ENCODE measurements around the gene CMTM6.
"Not testable (repeated sequence)": the region's sequence is repeated elsewhere in the genome, so short reads cannot be mapped to it uniquely, and the experiment has no call there.

Gene CMTM6, protein sequence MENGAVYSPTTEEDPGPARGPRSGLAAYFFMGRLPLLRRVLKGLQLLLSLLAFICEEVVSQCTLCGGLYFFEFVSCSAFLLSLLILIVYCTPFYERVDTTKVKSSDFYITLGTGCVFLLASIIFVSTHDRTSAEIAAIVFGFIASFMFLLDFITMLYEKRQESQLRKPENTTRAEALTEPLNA

DNA sequence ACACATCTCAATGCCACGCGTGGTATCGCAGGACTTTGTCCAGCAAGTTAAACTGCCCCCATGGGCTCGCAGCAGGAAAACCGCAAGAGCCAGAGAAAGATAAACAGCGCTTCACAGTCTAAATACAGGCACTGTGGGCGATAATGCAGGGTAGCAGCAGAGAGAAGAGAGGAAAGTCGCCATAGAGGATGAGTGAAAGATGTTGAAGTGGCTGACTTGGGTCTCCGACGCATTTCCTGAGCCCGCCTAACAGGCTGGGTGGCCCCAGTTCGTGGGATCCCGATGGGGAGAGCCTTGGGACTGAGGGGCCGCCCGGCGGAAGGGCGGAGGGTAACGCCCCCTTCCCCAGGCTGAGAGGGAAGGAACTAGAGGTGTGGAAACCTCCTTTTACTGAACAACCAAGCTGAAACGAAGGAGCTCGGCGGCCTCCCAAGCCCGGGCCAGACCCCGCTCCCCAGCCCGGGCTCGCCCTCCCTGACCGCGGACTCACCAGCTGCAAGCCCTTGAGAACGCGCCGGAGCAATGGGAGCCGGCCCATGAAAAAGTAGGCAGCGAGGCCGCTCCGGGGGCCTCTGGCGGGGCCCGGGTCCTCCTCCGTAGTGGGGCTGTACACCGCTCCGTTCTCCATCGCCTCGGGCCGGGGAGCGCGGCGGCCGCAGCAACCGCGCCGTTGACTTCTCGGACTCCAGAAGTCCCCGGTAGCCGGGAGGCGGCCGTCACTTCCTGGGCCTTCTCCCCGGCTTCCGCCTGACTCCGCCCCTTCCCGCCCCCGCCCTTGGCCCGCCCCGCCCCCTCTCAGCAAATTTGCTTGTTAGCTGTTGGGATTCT is at the start of gene CMTM6:
Gene CMTM6, minus strand, starts transcription at position 735 of the 828 bp plus-strand sequence. Its CDS starts 107 bp downstream, at position 628.
- peak; percentile 65 to 97 (median 79) for DNase-seq
- intact Hi-C loops (cut with DNase I): loop anchor here (5.0 kb wide), 1 partner anchor 65 kb away; no protein-coding TSS in a partner anchor

DNA sequence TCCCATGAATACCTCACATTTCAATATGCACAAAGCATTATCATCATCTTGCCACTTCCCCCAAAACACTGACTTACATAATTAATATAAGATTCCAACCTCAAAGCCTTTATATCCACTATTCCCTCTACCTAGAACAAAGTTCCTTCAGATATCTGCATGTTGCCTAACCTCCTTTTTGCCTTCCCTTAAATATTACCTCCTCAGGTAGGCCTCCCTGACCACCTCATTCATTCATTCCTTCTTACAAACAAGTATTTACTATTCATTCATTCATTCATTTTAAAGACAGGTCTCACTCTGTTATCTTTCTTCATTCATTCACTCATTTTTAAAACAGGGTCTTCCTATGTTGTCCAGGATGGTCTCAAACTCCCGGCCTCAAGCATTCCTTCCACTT is 49.4 kb upstream of the CMTM6 start:
- intact Hi-C loops (cut with DNase I): no loop called here

DNA sequence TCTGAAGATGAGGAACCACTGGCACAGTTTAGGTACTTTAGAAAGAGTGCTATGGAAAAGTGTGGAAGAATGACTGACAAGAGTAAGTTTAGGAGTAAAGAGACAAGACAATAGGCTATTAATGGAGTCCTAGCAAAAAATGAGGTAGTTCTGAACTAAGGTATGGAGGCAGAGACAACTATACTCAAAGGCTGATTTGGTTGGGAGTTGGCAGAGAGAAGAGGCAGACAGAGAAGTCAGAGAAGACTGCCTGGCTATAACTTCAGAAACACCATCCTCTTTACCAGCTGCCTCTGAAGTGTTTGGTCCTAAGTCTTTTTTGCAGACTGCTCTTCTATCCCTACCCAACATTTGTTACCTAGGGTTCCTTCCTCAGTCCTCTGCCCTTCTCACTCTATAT is 48.8 kb upstream of the CMTM6 start:
- intact Hi-C loops (cut with DNase I): no loop called here
- DNase-seq: no peak

More for the DNA sequence above, 49.4 kb upstream of the CMTM6 start:
- DNase-seq: no peak

DNA sequence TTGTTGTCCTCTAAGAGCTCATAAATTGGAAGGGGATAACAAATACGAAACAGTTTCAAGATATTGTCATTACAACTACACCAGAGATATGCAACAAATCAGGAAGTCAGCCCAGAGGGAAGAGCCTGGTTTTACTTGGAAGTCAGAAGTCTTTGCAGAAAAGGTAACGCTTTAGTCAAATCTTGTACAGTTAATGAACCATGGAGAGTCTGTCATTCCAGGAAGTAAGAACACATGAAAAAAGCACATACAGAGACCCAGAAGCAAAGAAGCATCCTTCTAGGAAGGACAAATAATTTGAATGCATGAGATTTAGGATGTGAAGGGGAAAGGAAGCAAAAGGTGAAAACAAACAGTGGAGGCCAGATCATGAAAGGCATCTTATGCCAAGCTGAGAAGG is 48.4 kb upstream of the CMTM6 start:
- intact Hi-C loops (cut with DNase I): no loop called here

DNA sequence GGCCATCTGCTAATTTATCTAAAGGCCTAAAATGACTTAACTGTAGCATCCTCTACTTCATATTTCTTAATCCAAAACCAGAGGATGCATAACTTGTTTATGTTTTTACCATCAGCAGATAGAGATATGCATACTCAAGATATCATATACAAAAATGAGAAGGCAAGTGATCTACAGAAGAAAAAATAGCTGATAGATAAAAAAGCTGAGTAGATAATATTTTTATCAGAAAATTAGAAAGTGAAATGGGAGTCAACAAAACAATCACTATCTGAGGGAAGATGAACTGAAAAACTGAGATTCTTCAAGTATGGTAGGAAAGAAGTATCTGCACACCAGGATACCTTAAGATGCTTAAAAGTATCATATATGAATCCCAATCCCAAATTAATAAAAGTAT is 42.7 kb upstream of the CMTM6 start:
- no peak for DNase-seq
- intact Hi-C loops (cut with DNase I): no loop called here

More for the DNA sequence above, 48.4 kb upstream of the CMTM6 start:
- no peak for DNase-seq

DNA sequence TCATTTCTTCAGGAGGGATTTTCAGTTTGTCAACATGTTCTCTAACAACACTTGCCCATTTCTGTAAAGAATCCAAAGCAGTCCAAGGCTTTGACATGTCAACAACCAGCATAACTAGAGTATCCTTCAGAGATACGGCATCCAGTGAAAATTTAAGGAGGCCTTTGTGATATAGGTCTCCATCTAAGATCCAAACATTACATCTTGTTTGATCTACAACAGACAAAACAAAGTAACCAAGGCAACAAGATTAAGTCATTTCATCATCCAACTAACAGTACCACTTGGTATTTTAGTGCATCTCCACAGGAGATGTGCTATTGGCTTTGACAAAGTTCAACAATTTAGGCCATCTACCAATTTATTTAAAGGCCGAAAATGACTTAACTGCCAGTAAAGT is 42.2 kb upstream of the CMTM6 start:
- no peak for DNase-seq
- intact Hi-C loops (cut with DNase I): no loop called here

DNA sequence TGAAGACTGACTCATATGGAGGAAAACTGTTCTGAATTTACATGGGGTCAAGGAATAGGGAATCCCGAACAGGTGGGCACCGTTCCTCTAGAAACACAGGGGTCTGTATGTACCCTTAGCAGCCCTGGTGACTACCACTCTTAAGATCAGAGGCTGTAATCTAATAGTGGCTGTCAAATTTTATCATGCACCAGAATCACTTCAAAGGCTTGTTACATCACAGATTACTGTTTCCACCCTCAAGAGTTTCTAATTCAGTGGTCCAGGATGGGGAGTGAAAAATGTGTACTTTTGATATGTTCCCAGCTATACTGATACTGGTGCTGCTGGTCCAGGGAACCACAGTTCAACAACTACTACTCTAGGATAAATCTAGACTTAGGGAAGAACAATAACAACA is 40.2 kb upstream of the CMTM6 start:
- DNase-seq: no peak
- intact Hi-C loops (cut with DNase I): no loop called here

DNA sequence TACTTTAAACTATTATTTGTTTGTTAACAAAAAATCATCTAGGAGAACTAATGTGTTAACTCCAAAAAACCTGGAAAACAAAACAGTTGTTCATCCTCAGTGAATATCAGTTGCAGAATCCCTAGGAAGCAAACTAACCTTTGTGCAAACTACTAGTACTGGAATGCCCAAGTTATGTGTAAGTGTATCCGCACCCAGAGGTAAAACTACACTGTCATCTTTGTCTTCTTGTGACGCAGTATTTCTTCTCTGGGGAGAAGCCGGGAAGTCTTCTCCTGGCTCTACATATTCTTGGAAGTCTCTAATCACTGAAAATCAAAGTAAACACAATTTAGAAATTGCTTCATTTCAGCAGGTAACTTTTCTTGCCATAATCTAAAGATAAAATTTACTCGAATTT is 38.2 kb upstream of the CMTM6 start:
- intact Hi-C loops (cut with DNase I): no loop called here
- no peak for DNase-seq

DNA sequence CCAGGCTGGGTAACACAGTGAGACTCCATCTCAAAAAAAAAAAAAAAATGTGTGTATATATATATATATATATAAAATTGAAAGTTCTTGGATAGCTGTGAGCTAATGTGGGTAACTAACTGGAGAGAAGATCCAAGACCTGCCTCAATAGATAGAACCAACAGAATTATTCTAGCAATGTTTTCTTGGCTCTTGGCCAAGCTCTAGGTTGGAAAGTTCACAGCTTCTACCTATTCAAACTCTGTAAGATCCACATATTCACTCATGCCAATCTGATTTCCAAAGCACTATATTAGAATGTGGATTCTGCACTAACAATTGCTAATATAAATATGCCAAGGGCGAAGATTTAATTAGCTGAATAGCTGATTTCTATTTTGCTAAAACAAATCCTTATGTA is 29.8 kb upstream of the CMTM6 start:
- intact Hi-C loops (cut with DNase I): no loop called here
- DNase-seq: no peak

DNA sequence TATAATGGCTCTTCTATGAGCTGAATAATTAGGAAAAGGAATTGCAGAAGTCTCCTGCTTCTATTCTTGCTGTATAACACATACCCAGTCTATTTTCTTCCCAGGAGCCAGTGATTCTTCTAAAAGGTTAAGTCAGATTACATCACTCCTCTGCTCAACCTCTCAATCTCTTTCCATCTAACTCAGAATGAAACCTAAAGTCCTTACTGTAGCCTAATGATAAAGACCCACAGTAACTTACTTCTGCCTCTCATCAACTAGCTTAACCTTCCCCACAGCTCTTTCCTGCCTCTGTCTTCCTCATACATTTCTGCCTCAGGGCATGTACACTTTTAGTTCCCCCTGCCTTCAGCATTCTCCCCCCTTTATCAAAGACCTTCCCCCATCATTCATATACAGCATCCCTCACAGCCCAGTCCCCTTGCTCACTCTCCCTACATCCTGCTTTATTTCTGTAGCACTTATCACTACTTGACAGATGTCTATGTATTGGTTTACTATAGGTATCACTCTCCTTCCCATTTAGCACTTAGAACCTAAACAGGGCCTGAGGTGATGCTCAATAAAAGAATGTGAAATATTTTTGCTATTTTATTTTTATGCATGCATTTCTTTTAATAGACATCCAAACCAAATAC is 28.5 kb upstream of the CMTM6 start:
- intact Hi-C loops (cut with DNase I): no loop called here
- no peak for DNase-seq

DNA sequence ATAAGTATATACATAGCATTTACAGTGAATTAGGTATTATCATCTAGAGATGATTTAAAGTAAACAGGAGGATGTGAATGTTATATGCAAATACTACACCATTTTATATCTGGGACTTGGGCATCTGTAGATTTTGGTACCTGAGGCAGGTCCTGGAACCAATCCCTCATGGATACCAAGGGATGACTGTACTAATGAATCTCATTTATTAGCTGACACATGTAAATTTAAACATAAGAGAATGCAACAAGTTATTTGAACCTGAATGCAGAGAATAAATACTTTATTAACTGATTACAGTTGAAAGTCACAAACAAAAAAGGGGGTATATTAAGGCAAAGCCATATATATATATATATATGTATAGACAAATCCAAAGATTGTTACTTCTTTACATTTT is 23.1 kb upstream of the CMTM6 start:
- no peak for DNase-seq
- intact Hi-C loops (cut with DNase I): no loop called here

DNA sequence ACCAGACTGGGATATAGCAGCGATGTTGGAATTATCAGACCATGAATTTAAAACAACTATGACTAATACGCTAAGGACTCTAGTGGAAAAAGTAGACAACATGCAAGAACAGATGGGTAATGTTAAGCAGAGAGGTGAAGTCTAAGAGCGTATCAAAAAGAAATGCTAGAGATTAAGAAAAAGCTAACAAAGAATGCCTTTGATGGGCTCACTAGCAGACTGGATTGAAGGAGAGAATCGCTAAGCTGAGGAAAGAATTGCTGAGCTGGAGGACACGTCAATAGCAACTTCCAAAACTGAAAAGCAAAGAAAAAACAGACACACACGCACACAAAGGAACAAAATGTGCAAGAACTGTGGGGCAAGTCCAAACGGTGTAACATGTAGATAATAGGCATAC is 20.0 kb upstream of the CMTM6 start:
- intact Hi-C loops (cut with DNase I): no loop called here

DNA sequence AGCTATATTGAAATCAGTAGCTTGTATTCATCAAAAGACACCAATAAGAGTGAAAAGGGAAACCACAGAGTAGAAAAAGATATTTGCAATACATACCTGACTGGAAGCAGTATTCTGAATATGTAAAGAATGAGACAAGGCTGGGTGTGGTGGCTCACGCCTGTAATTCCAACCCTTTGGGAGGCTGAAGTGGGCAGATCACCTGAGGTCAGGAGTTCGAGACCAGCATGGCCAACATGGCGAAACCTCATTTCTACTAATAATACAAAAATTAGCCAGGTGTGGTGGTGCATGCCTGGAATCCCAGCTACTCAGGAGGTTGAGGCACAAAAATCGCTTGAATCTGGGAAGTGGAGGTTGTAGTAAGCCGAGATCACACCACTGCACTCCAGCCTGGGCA is 16.3 kb upstream of the CMTM6 start:
- intact Hi-C loops (cut with DNase I); DNase-seq: not testable (repeated sequence)

More for the DNA sequence above, 20.0 kb upstream of the CMTM6 start:
- no peak for DNase-seq

DNA sequence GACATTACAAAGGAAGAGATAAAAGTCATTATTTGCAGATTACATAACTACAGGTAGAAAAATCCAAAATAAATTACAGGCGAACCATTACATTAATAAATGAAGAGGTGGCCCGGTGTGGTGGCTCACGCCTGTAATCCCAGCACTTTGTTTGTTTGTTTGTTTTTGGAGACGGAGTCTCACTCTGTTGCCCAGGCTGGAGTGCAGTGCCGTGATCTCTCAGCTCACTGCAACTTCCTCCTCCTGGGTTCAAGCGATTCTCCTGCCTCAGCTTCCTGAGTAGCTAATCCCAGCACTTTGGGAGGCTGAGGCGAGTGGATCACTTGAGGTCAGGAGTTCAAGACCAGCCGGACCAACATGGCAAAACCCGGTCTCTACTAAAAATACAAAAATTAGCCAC is 14.1 kb upstream of the CMTM6 start:
- intact Hi-C loops (cut with DNase I); DNase-seq: not testable (repeated sequence)

DNA sequence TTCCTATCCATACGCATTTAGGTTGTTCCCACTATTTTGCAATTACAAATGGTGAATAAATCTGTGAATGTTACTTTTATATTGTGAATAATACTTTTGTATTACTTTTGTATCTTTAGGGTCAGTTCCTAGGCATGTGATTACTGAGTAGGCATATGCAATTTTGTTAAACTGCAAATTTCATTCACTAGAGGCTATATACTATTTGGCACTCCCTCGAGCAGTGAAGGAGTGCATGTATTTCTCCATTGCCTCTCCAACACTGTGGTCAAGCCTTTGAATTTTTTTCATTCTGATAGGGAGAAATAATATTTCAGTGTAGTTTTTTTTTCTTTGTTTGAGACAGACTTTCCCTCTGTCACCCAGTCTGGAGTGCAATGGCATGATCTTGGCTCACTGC is 8.4 kb upstream of the CMTM6 start:
- intact Hi-C loops (cut with DNase I): no loop called here

DNA sequence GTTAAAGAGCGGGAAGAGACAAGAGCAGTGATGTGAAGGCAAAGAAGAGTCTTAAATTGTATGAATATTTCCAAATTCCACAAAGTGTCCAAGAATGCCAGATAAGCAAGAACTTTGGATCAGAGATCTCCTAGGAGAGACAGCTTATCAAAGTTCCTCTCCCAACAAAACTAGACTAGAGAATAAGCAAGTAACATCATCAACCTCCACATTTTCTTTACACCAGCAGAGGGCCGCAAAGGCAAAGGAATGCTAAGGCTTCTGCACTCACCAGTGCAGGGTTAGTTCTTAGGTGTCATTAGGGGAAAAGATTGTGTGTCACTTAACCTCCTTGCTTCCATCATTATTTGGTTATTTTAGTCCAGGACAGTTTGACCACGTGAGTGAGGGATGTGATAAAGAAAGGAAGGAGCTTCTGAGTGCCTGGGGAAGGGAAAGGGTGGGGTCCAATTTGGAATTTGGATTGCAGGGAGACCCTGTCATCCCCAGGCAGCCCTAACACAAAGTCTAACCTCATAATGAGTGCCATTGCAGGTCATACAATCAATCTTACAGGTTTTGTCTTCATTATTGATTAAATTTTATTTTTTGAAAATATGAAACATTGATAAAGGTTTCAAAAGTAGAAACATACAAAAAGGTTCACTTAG is 7.5 kb upstream of the CMTM6 start:
- peak in 7 of 10 donors; percentile 33 to 93 (median 72) for DNase-seq
- intact Hi-C loops (cut with DNase I): loop anchor here (1.0 kb wide), 1 partner anchor 155 kb away; no protein-coding TSS in a partner anchor

More for the DNA sequence above, 8.4 kb upstream of the CMTM6 start:
- DNase-seq: no peak

DNA sequence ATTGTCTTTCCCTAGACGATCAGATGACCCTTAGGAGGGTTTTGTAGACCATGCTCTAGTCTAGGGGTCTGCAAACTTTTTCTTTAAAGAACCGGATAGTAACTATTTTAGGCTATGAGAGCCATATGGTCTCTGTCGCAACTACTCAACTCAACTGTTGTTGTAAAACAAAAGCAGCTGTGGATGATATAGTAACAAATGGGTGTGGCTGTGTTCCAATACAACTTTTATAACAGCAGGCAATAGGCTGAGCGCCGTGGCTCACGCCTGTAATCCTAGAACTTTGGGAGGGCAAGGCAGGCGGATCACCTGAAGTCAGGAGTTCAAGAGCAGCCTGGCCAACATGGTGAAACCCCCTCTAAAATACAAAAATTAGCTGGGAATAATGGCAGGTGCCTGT is 6.1 kb upstream of the CMTM6 start:
- intact Hi-C loops (cut with DNase I): no loop called here
- DNase-seq: no peak

DNA sequence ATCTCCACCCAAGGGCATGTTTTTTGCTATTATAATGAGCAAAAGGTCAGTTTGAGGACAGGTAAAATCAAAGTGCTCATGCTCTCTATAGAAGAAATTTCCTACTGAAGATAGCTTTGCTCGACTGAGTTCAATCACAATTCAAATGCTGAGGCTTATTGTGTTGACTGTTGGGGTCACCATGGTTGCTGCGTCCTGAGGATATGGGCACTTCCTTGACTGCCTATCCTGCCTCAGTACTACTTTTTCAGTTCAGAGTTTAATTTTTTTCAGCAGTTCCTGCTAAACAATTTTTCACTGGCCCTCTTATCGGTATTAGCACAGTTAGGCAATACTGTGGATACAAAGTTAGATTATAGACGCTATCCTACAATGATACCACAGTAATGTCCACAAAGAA is 3.8 kb upstream of the CMTM6 start:
- intact Hi-C loops (cut with DNase I): no loop called here
- no peak for DNase-seq

DNA sequence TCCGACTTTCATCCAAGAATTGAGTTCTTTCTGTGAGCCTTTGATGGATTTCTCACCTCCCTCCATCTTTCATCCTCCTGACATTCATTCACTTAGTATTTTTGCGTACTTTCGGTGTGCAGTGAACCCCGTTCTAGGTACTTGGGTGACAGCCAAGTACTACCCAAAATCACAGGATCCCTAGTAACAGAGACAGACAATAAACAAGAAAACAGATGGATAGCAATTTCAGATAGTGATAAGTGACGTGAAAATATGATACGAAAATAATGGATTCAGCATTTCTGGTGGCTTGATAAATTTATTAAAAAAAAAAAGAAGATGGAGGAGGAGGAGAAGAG is 264 bp upstream of the CMTM6 start:
- intact Hi-C loops (cut with DNase I): loop anchor here (5.0 kb wide), 1 partner anchor 64 kb away; no protein-coding TSS in a partner anchor
- no peak for DNase-seq

DNA sequence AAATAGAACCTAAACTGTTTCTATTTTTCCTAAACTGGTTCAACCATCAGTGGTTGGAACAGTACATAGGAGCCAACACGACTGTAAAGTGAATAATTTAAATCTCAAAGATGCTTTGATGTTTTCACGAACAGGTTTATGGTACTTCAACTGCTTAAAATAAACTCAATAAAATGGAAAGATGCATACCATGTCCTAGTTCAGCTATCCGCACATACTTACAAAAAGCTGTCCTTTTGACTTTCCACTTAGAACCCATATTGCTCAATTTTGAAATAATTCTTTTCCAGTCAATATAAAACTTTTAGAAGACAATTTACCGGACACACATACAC is 902 bp downstream of the CMTM6 start:
- DNase-seq: no peak
- intact Hi-C loops (cut with DNase I): loop anchor here (5.0 kb wide), 1 partner anchor 66 kb away; no protein-coding TSS in a partner anchor

Data from posterior cingulate gyrus (tissue), 11 donors.